ENCODE measurements around the gene HAT1.

GRCh38 chr2:171957061-171957460 is 34.8 kb downstream of the HAT1 start:
- TF ChIP-seq CTCF (IDR thresholded peaks at IDR 0.05) (no peak), POLR2AphosphoS5 (IDR thresholded peaks at IDR 0.05; ENCODE audit: insufficient read depth in 1 of 2, low read depth in 1 of 2) (no peak)
